K562 (cell line): ENCODE results near the gene S100A6. TPM values are rescaled to one million over a fixed set of nuclear protein-coding genes. Genes with fewer than 3 reads are reported as not detected.

ENCODE experiments used
- ATAC-seq: fragments of 200-7000 bp; cut with Tn5 transposase; 3 replicates; pipeline ENCODE4 v1.9.1; 2020; ENCODE audit warnings: moderate library complexity
- BruUV-seq: library from RNA; stranded (reverse); fragments of 400-500 nt; replicated peaks from 2 replicates; lab custom pipeline; 2021; lab: Mats Ljungman, UMichigan
- CTCF ChIA-PET: fragments of 300-600 bp; formaldehyde crosslinking; extraction: SDS; loops from one replicate; lab custom pipeline; 2021; ENCODE audit warnings: low intra/inter-chr PET ratio; lab: Yijun Ruan, JAX
- POLR2A ChIA-PET: fragments of 300-600, 350-650 bp; sonication (Branson Sonifier 250); formaldehyde crosslinking; extraction: SDS; loops from one replicate; lab custom pipeline; 2021; ENCODE audit warnings: antibody characterized with exemption, inconsistent platforms; lab: Yijun Ruan, JAX
- DNase-seq, 4 experiments: peaks; one replicate each; pipeline versions ENCODE4 v3.0.0 to v3.0.0-alpha.2; 2011 to 2018; ENCODE audit warnings: low spot score in 3 of 4, mixed read lengths in 3 of 4; ENCODE audit errors: extremely low read depth in 1 of 4
- FAIRE-seq: peaks from 2 replicates; lab custom pipeline; 2011; peaks lifted over from hg19 to GRCh38; lab: Jason Lieb, UNC
- H2AFZ ChIP-seq: 2 replicates; pipeline ENCODE4 v1.6.0; 2011; ENCODE audit warnings: low read depth, low read length, control low read depth, inconsistent platforms
- H3K27ac ChIP-seq: fragments of 200-600 bp; 3 replicates; pipeline ENCODE4 v1.8.0; 2011; ENCODE audit warnings: low read depth, mild to moderate bottlenecking, control low read depth, inconsistent platforms, low read length, moderate library complexity, mixed read lengths; ENCODE audit errors: extremely low read depth
- H3K27me3 ChIP-seq, 2 experiments: fragments of 300-600 bp in 1 of 2; 2 replicates in 1 of 2; 3 replicates in 1 of 2; pipeline versions ENCODE4 v1.6.0 to v1.8.0; 2011; ENCODE audit warnings: inconsistent platforms in 2 of 2, low read length in 2 of 2, mild to moderate bottlenecking in 1 of 2, mixed read lengths in 1 of 2, moderate library complexity in 1 of 2; ENCODE audit not compliant: control insufficient read depth in 2 of 2, insufficient read depth in 2 of 2
- H3K36me3 ChIP-seq: fragments of 300-600 bp; 3 replicates; pipeline ENCODE4 v1.8.0; 2011; ENCODE audit warnings: mild to moderate bottlenecking, low read length, inconsistent platforms; ENCODE audit not compliant: control insufficient read depth, insufficient read depth
- H3K4me1 ChIP-seq, 2 experiments: fragments of 200-600 bp in 1 of 2; replicated peaks in 1 of 2; 2 replicates in 1 of 2; 3 replicates in 1 of 2; pipeline versions ENCODE4 v1.5.1 to v1.8.0; 2011; ENCODE audit warnings: inconsistent platforms in 2 of 2, low read length in 2 of 2, mild to moderate bottlenecking in 1 of 2, mixed read lengths in 1 of 2, moderate library complexity in 1 of 2; ENCODE audit not compliant: control insufficient read depth in 2 of 2, insufficient read depth in 2 of 2
- H3K4me2 ChIP-seq: 2 replicates; pipeline ENCODE4 v1.6.1; 2011; ENCODE audit warnings: low read length, control low read depth, inconsistent platforms, mixed read lengths; ENCODE audit not compliant: insufficient read depth
- H3K4me3 ChIP-seq: fragments of 200-600 bp; sonication (generic), shearing (Covaris generic); 2 replicates; pipeline ENCODE4 v1.5.1; 2016; ENCODE audit warnings: control low read depth, inconsistent platforms
- H3K79me2 ChIP-seq: fragments of 200-600 bp; 3 replicates; pipeline ENCODE4 v1.8.0; 2011; ENCODE audit warnings: low read length, inconsistent platforms; ENCODE audit not compliant: control insufficient read depth, insufficient read depth
- H3K9ac ChIP-seq, 2 experiments: 2 replicates each; pipeline versions ENCODE4 v1.6.0 to v1.6.1; 2011; ENCODE audit warnings: low read depth in 2 of 2, low read length in 2 of 2, control low read depth in 1 of 2, inconsistent platforms in 1 of 2, mild to moderate bottlenecking in 1 of 2, mixed read lengths in 1 of 2; ENCODE audit not compliant: insufficient read depth in 1 of 2
- H3K9me1 ChIP-seq: one replicate; pipeline ENCODE4 v1.6.0; 2011; ENCODE audit warnings: inconsistent platforms, mild to moderate bottlenecking, low read length, moderate library complexity; ENCODE audit not compliant: control insufficient read depth, insufficient read depth
- H3K9me3 ChIP-seq: replicated peaks from 2 replicates; pipeline ENCODE4 v1.5.1; 2011; ENCODE audit warnings: low read depth, low read length, inconsistent platforms; ENCODE audit not compliant: control insufficient read depth, insufficient read depth
- H4K20me1 ChIP-seq: replicated peaks from 2 replicates; pipeline ENCODE4 v1.6.1; 2011; ENCODE audit warnings: low read length, inconsistent platforms, mixed read lengths; ENCODE audit not compliant: control insufficient read depth, insufficient read depth
- BRCA1 ChIP-seq, 2 experiments: fragments of 450-650 bp in 1 of 2; sonication (generic) in 1 of 2; formaldehyde crosslinking in 1 of 2; IDR thresholded peaks; 2 replicates each; pipeline versions ENCODE4 v1.5.0 to v1.6.1; 2017 to 2020; ENCODE audit warnings: mild to moderate bottlenecking in 1 of 2, missing genetic modification reagents in 1 of 2
- DACH1 ChIP-seq: fragments of 450-650 bp; IDR thresholded peaks from 2 replicates; pipeline ENCODE4 v1.6.1; 2018; ENCODE audit not compliant: partially characterized antibody
- ELF1 ChIP-seq: fragments of 200-800 bp; sonication (Bioruptor generic); IDR thresholded peaks from 2 replicates; pipeline ENCODE4 v1.6.1; 2016; ENCODE audit warnings: missing genetic modification characterization, missing compliant biosample characterization
- FOSL1 ChIP-seq: fragments of 200-800 bp; sonication (Bioruptor generic); conservative IDR thresholded peaks from 2 replicates; pipeline ENCODE4 v1.6.1; 2016; ENCODE audit warnings: missing genetic modification characterization, missing compliant biosample characterization
- FOXP4 ChIP-seq: sonication (generic); formaldehyde crosslinking; IDR thresholded peaks from 2 replicates; pipeline ENCODE4 v1.8.0; 2022; ENCODE audit warnings: mild to moderate bottlenecking, missing genetic modification reagents, borderline replicate concordance
- GABPB1 ChIP-seq: sonication (generic); formaldehyde crosslinking; IDR thresholded peaks from 2 replicates; pipeline ENCODE4 v1.8.0; 2022; ENCODE audit warnings: mild to moderate bottlenecking, missing genetic modification reagents
- KDM4B ChIP-seq, 2 experiments: fragments of 450-650 bp in 1 of 2; sonication (generic) in 1 of 2; IDR thresholded peaks; 2 replicates each; pipeline ENCODE4 v1.6.1; 2016 to 2017; ENCODE audit warnings: borderline replicate concordance in 2 of 2, antibody characterized with exemption in 1 of 2, low read depth in 1 of 2, mild to moderate bottlenecking in 1 of 2
- KLF1 ChIP-seq: fragments of 450-650 bp; IDR thresholded peaks from 2 replicates; pipeline ENCODE4 v1.6.1; 2016; ENCODE audit warnings: missing genetic modification characterization, missing compliant biosample characterization
- POLR3A ChIP-seq: IDR thresholded peaks from 2 replicates; pipeline ENCODE4 v1.6.1; 2011; ENCODE audit warnings: borderline replicate concordance, mild to moderate bottlenecking, moderate library complexity; ENCODE audit not compliant: insufficient read length, insufficient read depth; ENCODE audit errors: extremely low read depth
- RAD21 ChIP-seq, 2 experiments: fragments of 250-450 bp in 1 of 2; fragments of 450-650 bp in 1 of 2; sonication (Bioruptor Pico) in 1 of 2; formaldehyde crosslinking in 1 of 2; IDR thresholded peaks in 1 of 2; conservative IDR thresholded peaks in 1 of 2; 2 replicates each; pipeline versions ENCODE4 v1.4.0 to v1.8.0; 2020 to 2022; ENCODE audit warnings: mild to moderate bottlenecking in 2 of 2, moderate library complexity in 1 of 2
- TBP ChIP-seq: optimal IDR thresholded peaks from 2 replicates; pipeline ENCODE3; 2011; ENCODE audit warnings: low read depth, low read length, improper control_type of control experiment
- THAP7 ChIP-seq: fragments of 250-450 bp; sonication (Bioruptor Pico); IDR thresholded peaks from 2 replicates; pipeline ENCODE4 v1.5.0; 2021
- ZBTB5 ChIP-seq: fragments of 450-650 bp; IDR thresholded peaks from 2 replicates; pipeline ENCODE4 v1.6.1; 2017; ENCODE audit warnings: antibody characterized with exemption
- ZBTB9 ChIP-seq: fragments of 450-650 bp; formaldehyde crosslinking; IDR thresholded peaks from 2 replicates; pipeline ENCODE4 v1.4.0; 2020; ENCODE audit warnings: mild to moderate bottlenecking, moderate library complexity
- ZNF197 ChIP-seq: fragments of 200-800 bp; sonication (Bioruptor generic); IDR thresholded peaks from 2 replicates; pipeline ENCODE4 v1.6.1; 2016; ENCODE audit warnings: low read depth, missing genetic modification characterization, missing compliant biosample characterization
- ZNF282 ChIP-seq: sonication (generic); formaldehyde crosslinking; IDR thresholded peaks from 2 replicates; pipeline ENCODE4 v1.8.1; 2023; ENCODE audit warnings: missing genetic modification reagents
- WGBS: fragments of 100-300 bp; shearing (Covaris generic); methylation state at CpG from one replicate; pipeline ENCODE4 v1.1.6; 2016; ENCODE audit warnings: low coverage, mixed read lengths; ENCODE audit not compliant: insufficient coverage; ENCODE audit errors: missing lambda C conversion rate; 5-methylcytosine and 5-hydroxymethylcytosine counted together
- in situ Hi-C: fragments of 300-500 bp; cut with MboI; formaldehyde crosslinking; loops from 4 replicates; pipeline ENCODE4 v1.15.0; 2018; ENCODE audit warnings: inconsistent platforms, mixed read lengths
- intact Hi-C: fragments of 100-400 bp; cut with micrococcal nuclease; formaldehyde crosslinking; loops from 2 replicates; pipeline ENCODE4 v1.14.2; 2022
- polyA plus RNA-seq, 8 experiments: library from polyadenylated mRNA; depleted of rRNA in 4 of 8; stranded (reverse) in 5 of 8; unstranded in 3 of 8; fragments of >200 nt; fragmentation: Nextera tagmentation in 2 of 8; fragmentation: Illumina TruSeq in 1 of 8; extraction: Ambion mirVana in 2 of 8; extraction: Trizol in 1 of 8; gene quantifications; 2 replicates each; pipeline versions ENCODE4 v1.2.1 to v1.2.3, GENCODE V29; 2011 to 2014; ENCODE audit warnings: inconsistent platforms in 1 of 8, missing spikeins in 1 of 8
- total RNA-seq, 7 experiments: library from RNA; depleted of rRNA in 6 of 7; stranded (reverse); fragments of >200 nt in 6 of 7; fragmentation: Illumina TruSeq in 2 of 7; extraction: Trizol in 2 of 7; gene quantifications; 2 replicates each; pipeline versions ENCODE4 v1.2.1 to v1.2.3, GENCODE V29; 2011 to 2021; ENCODE audit warnings: low replicate concordance in 1 of 7

Gene S100A6
- total and polyA plus RNA-seq, 9 of the 15 experiments (the other 6 are each of a cell fraction or from before 2014, with no cell fraction given), result 9.8 to 66.5 (median 23.2) TPM

- Histone ChIP-seq H3K9me3 (no peaks in the 10 kb centered on the region), H3K9ac (no peak overlapping the region), H3K27me3 (no peaks in the 10 kb centered on the region), H3K27ac (no peak overlapping the region), H3K4me3 (no peak overlapping the region), H3K9me1 (no peaks in the 10 kb centered on the region)
- POLR2A ChIA-PET, result no interaction called here
- ATAC-seq (no peak), FAIRE-seq (no peak)
- in situ Hi-C loops (loop anchor here (10.0 kb wide), 1 partner anchor 51 kb away; the partner anchor contains the start of gene S100A2), intact Hi-C loops (loop anchor here (5.0 to 10.0 kb wide), 3 partner anchors 159 to 474 kb away; partner anchors contain the start of genes ILF2, RAB13 and SLC27A3)
- BruUV-seq, result no TSS peak
- TF ChIP-seq ELF1 (tag) (no peak), FOXP4 (no peak), DACH1 (no peak), RAD21 (CRISPR knock-in tag; conservative IDR thresholded peaks at IDR 0.05 in 1 of 2, IDR thresholded peaks at IDR 0.05 in 1 of 2) (no peak), ZNF282 (CRISPR knock-in tag) (no peak), KDM4B (IDR thresholded peaks at IDR 0.05; ENCODE audit: borderline replicate concordance in 2 of 2, low read depth in 1 of 2) (no peak), BRCA1 (IDR thresholded peaks at IDR 0.05) (no peak), BRCA1 (CRISPR knock-in tag; IDR thresholded peaks at IDR 0.05) (no peak), TBP (no peak), FOSL1 (no peak), POLR3A (no peak), ZNF197 (CRISPR knock-in tag) (no peak), ZBTB9 (CRISPR knock-in tag) (no peak), ZBTB5 (no peak), THAP7 (no peak), KLF1 (no peak), GABPB1 (CRISPR knock-in tag) (no peak)
- TF ChIP-seq, all 486 proteins: peak for 0
- Histone ChIP-seq H3K4me2 (no peak overlapping the region), H3K79me2 (no peaks in the 10 kb centered on the region), H3K4me1 (peaks cover 9 to 19% of the 10 kb centered on the region in 2 experiments; a peak in 3 of 5 replicates), H2AFZ (no peak overlapping the region), H3K36me3 (no peaks in the 10 kb centered on the region), H4K20me1 (no peaks in the 10 kb centered on the region)
- WGBS, result 62% methylated on average over 7 of the region's 7 CpGs
- CTCF ChIA-PET, result interaction anchor here (0.6 kb wide), 1 partner anchor 60 kb away, joined by 3 read pairs; no protein-coding TSS in a partner anchor
- DNase-seq, result no peak
Measured at GRCh38 chr1:153513666-153514065, 22.1 kb downstream of the S100A6 start.
